ENCODE data around the gene EPHB1.
"Not testable (repeated sequence)": the region's sequence is repeated elsewhere in the genome, so short reads cannot be mapped to it uniquely, and the experiment has no call there.

Gene EPHB1

DNA sequence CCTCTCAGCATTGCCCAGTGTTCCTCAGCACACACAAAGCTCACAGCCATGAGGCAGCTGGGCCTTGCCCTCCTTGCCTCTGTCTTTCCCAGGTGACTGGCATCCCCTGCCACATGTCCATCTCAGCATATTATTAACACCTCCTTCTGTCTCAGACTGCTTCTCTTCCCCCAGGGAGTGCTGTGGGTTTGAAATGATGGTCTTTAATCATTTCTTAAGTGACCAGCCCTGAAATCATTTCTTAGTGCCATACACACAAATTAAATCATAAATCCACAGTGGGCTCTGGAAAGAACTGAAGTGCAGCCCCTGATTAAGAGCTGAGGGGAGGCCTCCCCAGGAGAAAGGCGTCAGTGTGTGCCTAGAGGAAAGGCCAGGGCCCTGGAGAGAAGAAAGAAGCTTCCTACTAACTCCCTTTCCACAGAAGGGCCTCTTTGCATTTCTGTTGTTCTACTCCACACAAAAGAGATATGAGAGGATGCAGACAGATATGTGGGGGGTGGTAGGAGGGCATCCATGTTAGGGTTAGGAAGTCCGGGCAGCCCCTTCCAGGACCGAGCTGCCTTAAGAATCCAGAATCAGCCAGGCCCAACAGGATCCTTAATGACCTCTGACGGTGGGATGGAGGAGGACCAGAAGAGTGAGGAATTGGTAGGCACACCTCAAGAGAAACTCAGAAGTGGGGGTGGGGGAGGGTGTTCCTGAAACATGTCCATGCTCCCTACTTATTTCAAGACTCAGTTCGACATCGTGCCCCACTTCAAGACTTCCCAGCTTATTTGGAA is 290.8 kb downstream of the EPHB1 start:
- DNase-seq, result no peak

GRCh38 chr3:135087782-135088181 is 292.7 kb downstream of the EPHB1 start:
- no peak for DNase-seq

- DNase-seq, result no peak
These were observed 294.4 kb downstream of the EPHB1 start for GRCh38 chr3:135089451-135089850.

DNA sequence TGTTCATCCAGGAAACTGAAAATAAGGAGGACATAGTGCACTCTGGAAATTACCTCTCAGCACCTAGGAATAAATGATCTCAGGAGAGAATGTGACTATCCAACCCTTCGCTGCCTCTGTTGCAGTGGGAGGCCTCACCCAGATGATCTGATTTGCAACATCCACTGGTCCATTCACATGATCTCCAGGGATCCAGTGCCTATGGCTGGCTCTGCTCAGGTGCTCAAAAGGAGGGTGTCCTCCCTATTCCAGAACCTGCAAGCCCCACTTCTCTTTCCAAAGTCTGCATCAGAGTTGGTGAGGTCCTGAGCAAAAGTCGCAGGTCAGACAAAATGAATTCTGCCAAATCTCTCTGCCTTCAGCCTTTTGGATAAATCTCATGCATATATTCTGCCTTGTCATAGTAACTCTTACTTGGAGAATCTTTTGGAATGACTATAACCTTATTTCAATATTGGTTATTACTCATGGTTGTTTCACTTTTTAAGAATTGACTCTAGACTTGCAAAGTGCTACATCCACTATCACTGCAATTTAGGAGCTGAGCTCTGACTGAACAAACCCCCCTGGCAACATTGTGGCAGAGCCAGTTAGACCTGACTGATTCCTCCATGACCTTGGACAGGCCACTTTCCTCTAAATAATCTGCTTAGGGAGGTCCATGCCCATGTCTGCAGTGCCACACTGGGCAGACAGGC is 295.1 kb downstream of the EPHB1 start:
- DNase-seq, result no peak

- no peak for DNase-seq
These were observed 296.9 kb downstream of the EPHB1 start for GRCh38 chr3:135091946-135092345.

DNA sequence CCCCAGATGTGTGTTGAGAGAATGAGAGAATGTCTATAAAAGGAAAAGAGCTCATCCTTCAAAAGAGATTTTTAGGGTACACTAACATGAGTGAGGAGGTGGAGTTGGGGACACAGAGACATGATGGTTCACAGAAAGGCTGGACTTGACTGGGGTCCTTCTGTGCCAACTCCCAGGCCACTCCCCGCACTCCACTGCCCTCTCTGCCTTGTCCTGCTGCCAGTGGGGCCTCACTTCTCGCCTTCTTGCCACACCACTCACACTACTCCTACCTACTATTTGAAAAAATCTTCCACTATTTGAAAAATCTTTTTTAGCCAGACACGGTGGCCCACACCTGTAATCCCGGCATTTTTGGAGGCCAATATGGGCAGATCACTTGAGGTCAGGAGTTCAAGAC is 298.1 kb downstream of the EPHB1 start:
- no peak for DNase-seq

DNA sequence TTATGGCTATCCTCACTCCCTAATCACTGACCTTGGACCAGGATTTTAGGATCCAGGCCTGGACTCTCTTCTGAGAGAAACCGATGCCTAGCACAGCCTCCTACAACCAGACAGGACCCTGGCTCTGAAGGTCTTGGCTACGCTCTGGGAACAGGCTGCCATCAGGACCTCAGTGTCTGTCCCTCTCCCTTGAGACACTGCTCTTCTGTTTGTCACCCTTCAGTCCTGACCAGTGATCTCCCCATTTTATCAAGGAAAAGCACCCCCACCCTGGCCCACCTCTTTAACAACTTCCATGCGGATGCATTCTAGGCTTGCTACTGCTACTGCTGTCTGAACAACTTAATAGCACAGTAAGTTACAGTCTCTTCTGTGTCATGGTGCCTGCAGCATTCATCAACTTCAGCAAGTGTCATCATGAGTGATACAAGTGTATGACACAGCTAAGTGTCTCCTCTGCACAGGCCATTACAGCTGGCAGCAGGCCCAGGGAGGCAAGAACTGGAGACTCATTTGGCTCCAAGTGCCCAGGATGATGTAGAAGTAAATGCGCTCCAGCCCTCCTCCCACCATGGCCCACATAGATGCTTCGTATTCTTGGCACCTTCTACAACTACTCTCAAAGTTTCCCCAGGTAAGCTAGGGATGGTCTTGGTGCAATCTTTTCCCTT is 302.4 kb downstream of the EPHB1 start:
- no peak for DNase-seq

- DNase-seq, result no peak
These were observed 304.8 kb downstream of the EPHB1 start for GRCh38 chr3:135099734-135100355.

- DNase-seq, result no peak
These were observed 305.3 kb downstream of the EPHB1 start for GRCh38 chr3:135100366-135100765.

- DNase-seq, result no peak
These were observed 308.9 kb downstream of the EPHB1 start for GRCh38 chr3:135103917-135104316.

GRCh38 chr3:135106445-135106844 is 311.4 kb downstream of the EPHB1 start:
- peak; percentile 16 for DNase-seq

DNA sequence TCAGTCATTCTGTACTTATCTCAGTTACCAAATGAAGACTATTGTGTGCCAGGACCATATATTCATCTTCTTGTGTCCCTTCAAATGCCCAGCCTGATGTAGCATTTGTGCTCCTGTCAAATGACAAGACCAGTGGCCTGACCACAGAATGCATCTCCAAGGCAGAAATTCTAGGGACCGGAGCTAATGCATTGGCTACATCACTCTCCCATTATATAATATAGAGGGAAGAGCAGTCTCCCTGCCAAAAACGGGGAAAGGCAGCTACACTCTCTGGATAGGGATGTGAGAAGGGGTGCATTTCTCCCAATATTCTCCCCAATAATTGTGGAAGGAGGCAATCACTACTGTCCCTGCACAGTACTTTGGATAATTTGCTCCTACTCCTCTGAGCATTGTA is 312.0 kb downstream of the EPHB1 start:
- DNase-seq, result no peak

DNA sequence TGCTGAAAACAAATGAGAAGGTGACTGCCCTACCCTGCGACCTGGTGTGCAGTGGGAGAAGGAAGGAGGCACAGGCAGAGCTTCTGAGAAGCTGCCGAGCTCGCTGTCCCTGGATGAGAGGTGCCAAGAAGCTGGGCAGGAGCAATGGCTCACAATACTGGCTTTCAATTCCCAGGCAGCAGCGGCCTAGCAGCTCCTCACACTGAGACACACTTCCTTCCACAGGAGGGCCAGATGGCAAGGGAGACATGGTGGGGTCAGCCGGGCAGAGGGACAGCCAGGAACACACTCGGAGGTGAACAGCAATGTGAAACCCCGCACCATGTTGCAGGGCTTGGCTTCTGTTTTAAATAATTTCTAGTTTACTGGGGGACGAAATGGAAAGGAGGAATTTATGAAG is 314.6 kb downstream of the EPHB1 start:
- DNase-seq, result no peak

GRCh38 chr3:135114551-135114950 is 319.5 kb downstream of the EPHB1 start:
- DNase-seq, result not testable (repeated sequence)

DNA sequence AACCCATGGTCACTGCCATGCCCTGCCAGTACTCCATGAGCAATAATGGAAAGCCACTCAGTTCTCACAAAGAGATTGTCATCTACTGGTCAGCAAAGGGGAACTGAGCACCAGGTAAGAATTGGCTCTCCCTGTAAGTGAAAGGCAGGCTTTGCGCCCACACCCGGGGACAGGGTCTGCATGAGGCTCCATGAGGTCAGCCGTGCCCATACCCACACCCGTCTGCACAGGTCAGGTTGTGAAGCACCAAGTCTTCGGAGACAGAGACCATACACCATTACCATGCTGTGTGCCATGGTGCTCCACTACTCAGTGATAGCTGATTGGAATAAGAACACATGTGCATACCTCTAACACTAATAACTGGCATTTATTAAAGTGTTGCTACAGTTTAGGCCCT is 322.9 kb downstream of the EPHB1 start:
- DNase-seq, result no peak

- no peak for DNase-seq
These were observed 323.7 kb downstream of the EPHB1 start for GRCh38 chr3:135118792-135119191.

GRCh38 chr3:135125171-135125801 is 330.2 kb downstream of the EPHB1 start:
- DNase-seq, result no peak

- no peak for DNase-seq
These were observed 332.9 kb downstream of the EPHB1 start for GRCh38 chr3:135127946-135128470.

- DNase-seq, result no peak
These were observed 333.8 kb downstream of the EPHB1 start for GRCh38 chr3:135128818-135129217.

- no peak for DNase-seq
These were observed 336.2 kb downstream of the EPHB1 start for GRCh38 chr3:135131290-135131689.

- no peak for DNase-seq
These were observed 339.0 kb downstream of the EPHB1 start for GRCh38 chr3:135133905-135134683.
